ENCODE data around the gene SHROOM3. TPM values are rescaled to one million over a fixed set of nuclear protein-coding genes. Genes with fewer than 3 reads are reported as not detected.
A peak's percentile ranks its signal among the peaks of the same experiment; 100 is the strongest.

The SHROOM3 gene
- total RNA-seq, 4 donors from 2014 or later, result 52.0 to 444 (median 364) TPM

DNA sequence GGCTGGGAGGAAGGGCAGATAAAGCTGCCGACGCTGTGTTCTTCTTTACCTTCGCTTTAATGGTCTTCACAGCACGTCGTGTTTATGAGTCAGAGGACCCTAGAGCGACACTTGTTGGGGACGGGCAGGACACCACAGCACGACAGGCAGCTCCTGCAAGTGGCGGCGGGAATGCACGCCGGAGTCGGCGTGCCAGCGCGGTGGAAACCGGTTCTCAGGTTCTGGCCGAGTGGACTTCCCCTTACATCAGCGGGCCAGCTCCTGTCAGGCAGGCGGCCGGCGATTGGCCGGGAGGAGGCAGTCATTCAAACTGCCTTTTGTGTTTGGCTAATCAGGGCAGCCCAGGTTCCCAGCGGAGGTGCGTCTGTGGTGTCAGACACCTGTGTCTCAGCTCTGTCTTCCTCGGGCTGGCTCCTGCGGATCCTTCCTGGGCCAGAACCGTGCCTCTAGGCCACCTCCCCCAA lies 150.9 kb downstream of the SHROOM3 start:
- H3K27me3 ChIP-seq, result no peaks in the 10 kb centered on the region
- H3K9me3 ChIP-seq, result no peaks in the 10 kb centered on the region
- DNase-seq, result peak; percentile 22 to 94 (median 93)
- peak overlapping the region; percentile 15 to 59 (median 41) for H3K4me3 ChIP-seq
- TF ChIP-seq POLR2A (IDR thresholded peaks at IDR 0.05) (peak; percentile 93 to 98), CTCF (IDR thresholded peaks at IDR 0.05) (peak in 3 of 6 experiments; percentile 15 to 40 (median 31))
- peak overlapping the region in 3 of 4 donors; percentile 73 to 89 (median 79) for H3K27ac ChIP-seq
- H3K36me3 ChIP-seq, result no peaks in the 10 kb centered on the region
- H3K4me1 ChIP-seq, result peaks cover 0 to 30% (median 0%) of the 10 kb centered on the region in 4 donors

- peak overlapping the region in 3 of 4 donors; percentile 9 to 59 (median 52) for H3K4me3 ChIP-seq
- H3K4me1 ChIP-seq, result peaks cover 0 to 17% (median 0%) of the 10 kb centered on the region in 4 donors
- no peak for DNase-seq
- no peak for TF ChIP-seq POLR2A (IDR thresholded peaks at IDR 0.05)
- no peak for TF ChIP-seq CTCF (IDR thresholded peaks at IDR 0.05)
- no peaks in the 10 kb centered on the region for H3K27me3 ChIP-seq
- H3K36me3 ChIP-seq, result no peaks in the 10 kb centered on the region
- peak overlapping the region in 3 of 4 donors; percentile 70 to 81 (median 80) for H3K27ac ChIP-seq
- no peaks in the 10 kb centered on the region for H3K9me3 ChIP-seq
Measured at GRCh38 chr4:76588274-76588673, 153.2 kb downstream of the SHROOM3 start.

DNA sequence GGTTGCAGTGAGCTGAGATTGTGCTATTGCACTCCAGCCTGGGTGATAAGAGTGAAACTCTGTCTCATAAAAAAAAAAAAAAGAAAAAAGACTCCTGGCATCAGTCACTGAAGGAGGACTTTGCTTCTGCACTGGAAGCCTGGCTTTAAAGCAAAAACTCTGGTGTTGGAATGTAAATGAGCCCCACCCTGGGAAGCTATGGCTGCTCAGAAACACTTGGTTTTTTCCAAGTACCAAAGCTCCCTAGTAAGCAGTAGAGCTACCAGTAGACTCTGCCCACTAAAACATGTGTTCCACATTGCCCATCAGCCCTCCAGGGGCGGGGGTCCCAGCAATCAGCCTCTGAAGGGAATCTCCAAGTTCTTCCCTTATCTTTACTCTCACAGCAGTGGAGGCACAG lies 154.4 kb downstream of the SHROOM3 start:
- Histone ChIP-seq H3K36me3 (no peaks in the 10 kb centered on the region), H3K27ac (peak overlapping the region in 3 of 4 donors; percentile 70 to 83 (median 81)), H3K27me3 (no peaks in the 10 kb centered on the region), H3K4me1 (peaks cover 0 to 17% (median 0%) of the 10 kb centered on the region in 4 donors), H3K4me3 (peak overlapping the region in 2 of 4 donors; percentile 15 to 35), H3K9me3 (no peaks in the 10 kb centered on the region)
- TF ChIP-seq POLR2A (IDR thresholded peaks at IDR 0.05), result peak in 1 of 2 donors; percentile 54
- TF ChIP-seq CTCF (IDR thresholded peaks at IDR 0.05), result no peak
- DNase-seq, result no peak

DNA sequence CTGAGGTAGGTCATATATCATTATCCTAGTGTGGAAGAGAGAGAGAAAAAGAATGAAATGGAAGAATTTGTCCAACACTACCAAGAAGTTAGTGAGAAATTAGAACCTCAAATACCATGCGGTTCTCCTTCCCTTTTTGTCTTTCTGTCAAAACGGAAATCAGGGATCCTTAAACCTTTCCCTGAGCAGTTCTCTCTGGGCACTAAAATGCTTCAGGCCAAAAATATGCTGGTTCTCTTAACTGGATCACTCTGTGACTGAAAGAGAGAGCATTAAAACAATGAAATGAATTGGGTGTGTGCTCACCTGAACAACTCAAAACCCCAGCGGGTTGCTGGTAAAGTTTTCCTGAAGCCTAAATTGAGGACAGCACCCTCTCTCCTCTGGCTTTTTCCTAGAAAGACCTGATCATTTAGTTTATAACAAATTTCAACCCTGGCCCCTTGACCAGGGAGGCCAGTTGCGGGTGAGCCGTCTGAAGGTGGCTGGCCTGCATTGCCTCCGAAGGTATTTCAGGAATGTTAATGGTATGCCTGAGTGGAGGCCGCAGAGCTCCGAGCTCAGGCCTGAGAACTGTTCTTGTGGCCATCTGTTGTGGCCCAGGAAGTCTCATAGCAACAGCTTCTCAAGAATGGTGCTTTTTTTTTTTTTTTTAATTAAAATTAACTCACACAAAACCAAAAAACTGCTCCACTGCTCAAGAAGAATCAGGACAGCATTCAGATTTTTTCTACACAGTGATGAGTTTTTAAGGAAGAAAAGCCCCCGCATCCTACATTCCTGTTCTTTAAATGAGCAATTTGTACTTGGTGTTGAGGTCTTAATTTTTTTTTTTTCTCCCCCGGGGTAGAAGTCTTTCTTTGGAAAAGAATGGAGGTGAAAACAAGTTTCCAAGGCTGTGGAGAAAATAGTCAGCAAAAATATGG lies 155.1 kb downstream of the SHROOM3 start:
- Histone ChIP-seq H3K9me3 (no peaks in the 10 kb centered on the region), H3K36me3 (no peaks in the 10 kb centered on the region), H3K4me1 (peaks cover 0 to 17% (median 0%) of the 10 kb centered on the region in 4 donors), H3K4me3 (peak overlapping the region in 2 of 4 donors; percentile 15 to 35), H3K27me3 (no peaks in the 10 kb centered on the region), H3K27ac (peak overlapping the region in 3 of 4 donors; percentile 70 to 83 (median 81))
- TF ChIP-seq CTCF (IDR thresholded peaks at IDR 0.05) (no peak), POLR2A (IDR thresholded peaks at IDR 0.05) (no peak)
- DNase-seq, result peak in 2 of 3 donors; percentile 60 to 62

DNA sequence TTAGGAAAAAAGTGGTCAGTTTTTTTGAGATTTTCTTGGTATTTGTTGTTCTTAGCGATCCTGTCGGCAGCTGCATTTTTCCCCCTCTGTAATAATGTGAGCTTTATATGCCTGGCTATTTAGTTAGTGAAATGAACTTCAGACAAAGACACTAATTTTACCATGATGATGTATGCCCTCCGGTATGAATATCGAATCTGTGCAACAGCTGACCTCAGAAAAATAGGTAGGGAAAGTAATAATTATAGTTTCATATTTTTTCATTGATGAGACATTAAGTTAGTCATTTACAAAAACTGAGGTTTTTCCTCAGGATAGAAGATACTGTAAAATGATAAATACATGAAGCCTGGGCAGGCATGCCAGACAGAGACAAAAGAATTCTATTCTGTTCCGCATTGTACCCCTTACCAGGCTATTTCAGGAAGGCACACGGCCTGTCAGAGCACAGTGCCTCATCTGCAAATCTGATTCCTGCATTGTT lies 155.8 kb downstream of the SHROOM3 start:
- DNase-seq, result no peak
- Histone ChIP-seq H3K4me3 (peak overlapping the region in 1 of 4 donors; percentile 15), H3K27ac (peak overlapping the region in 3 of 4 donors; percentile 3 to 81 (median 70)), H3K4me1 (peaks cover 0 to 20% (median 0%) of the 10 kb centered on the region in 4 donors), H3K36me3 (no peaks in the 10 kb centered on the region), H3K27me3 (no peaks in the 10 kb centered on the region), H3K9me3 (no peaks in the 10 kb centered on the region)
- no peak for TF ChIP-seq CTCF (IDR thresholded peaks at IDR 0.05)
- no peak for TF ChIP-seq POLR2A (IDR thresholded peaks at IDR 0.05)

All from Peyer's patch (tissue), 4 donors.